Measurements from ENCODE around the gene MYBBP1A. TPM values are rescaled to one million over a fixed set of nuclear protein-coding genes. Genes with fewer than 3 reads are reported as not detected.

The MYBBP1A gene
- total RNA-seq, 1 experiment from 2014 or later = 163 TPM

GRCh38 chr17:4511199-4511932 lies 43.8 kb downstream of the MYBBP1A start:
- TF ChIP-seq ATF2 (CRISPR knock-in tag; IDR thresholded peaks at IDR 0.05; ENCODE audit: borderline replicate concordance, low read depth) (no peak), NR1H2 (CRISPR knock-in tag; IDR thresholded peaks at IDR 0.05) (no peak), HMGA2 (CRISPR knock-in tag; IDR thresholded peaks at IDR 0.05) (no peak), NFYB (CRISPR knock-in tag; conservative IDR thresholded peaks at IDR 0.05; ENCODE audit: low read depth) (no peak), SMAD4 (CRISPR knock-in tag; IDR thresholded peaks at IDR 0.05) (no peak), ARID4B (CRISPR knock-in tag; IDR thresholded peaks at IDR 0.05; ENCODE audit: borderline replicate concordance) (no peak), OVOL2 (CRISPR knock-in tag; IDR thresholded peaks at IDR 0.05; ENCODE audit: borderline replicate concordance) (no peak), FOXP4 (CRISPR knock-in tag; IDR thresholded peaks at IDR 0.05) (no peak), NFATC4 (CRISPR knock-in tag; IDR thresholded peaks at IDR 0.05) (no peak), TEAD1 (CRISPR knock-in tag; IDR thresholded peaks at IDR 0.05) (no peak), ZNF396 (CRISPR knock-in tag; IDR thresholded peaks at IDR 0.05; ENCODE audit: borderline replicate concordance) (no peak), NR3C1 (CRISPR knock-in tag; conservative IDR thresholded peaks at IDR 0.05; ENCODE audit: low read depth) (no peak), CTCF (IDR thresholded peaks at IDR 0.05) (no peak), CREM (CRISPR knock-in tag; IDR thresholded peaks at IDR 0.05) (no peak), ELF4 (CRISPR knock-in tag; IDR thresholded peaks at IDR 0.05; ENCODE audit: low read depth) (no peak), AR (CRISPR knock-in tag; IDR thresholded peaks at IDR 0.05) (no peak)
- no peaks in the 10 kb centered on the region for H3K36me3 Mint-ChIP-seq
- peaks cover 7% of the 10 kb centered on the region for H3K4me1 Mint-ChIP-seq
- H3K4me3 Mint-ChIP-seq = no peak overlapping the region
- peaks cover 15% of the 10 kb centered on the region for H3K27me3 Mint-ChIP-seq (ENCODE audit: low read depth)
- DNase-seq (ENCODE audit: low spot score) (no peak), ATAC-seq (no peak)
- H3K9me3 Mint-ChIP-seq = no peaks in the 10 kb centered on the region
- ChIA-PET CTCF (interaction anchor here (1.8 kb wide), 1 partner anchor 11 kb away, joined by 5 read pairs; no protein-coding TSS in a partner anchor), POLR2A (no interaction called here)
- H3K27ac Mint-ChIP-seq = no peak overlapping the region
